Adrenal gland (tissue), 12 donors: ENCODE results near the gene RBM33. TPM values are rescaled to one million over a fixed set of nuclear protein-coding genes. Genes with fewer than 3 reads are reported as not detected.
"Not testable (repeated sequence)": the region's sequence is repeated elsewhere in the genome, so short reads cannot be mapped to it uniquely, and the experiment has no call there.

Experiments used
- DNase-seq, 7 donors: peaks; one replicate each; pipeline ENCODE4 v3.0.0-alpha.2; 2019 to 2020
- H3K27ac ChIP-seq, 5 donors: fragments of 200-600 bp; sonication (generic) in 4 of 5; 1 replicate in 3 of 5; 2 replicates in 2 of 5; pipeline versions ENCODE4 v1.5.1 to v1.8.0; 2016 to 2020; ENCODE audit warnings: mild to moderate bottlenecking in 1 of 5
- H3K27me3 ChIP-seq: fragments of 200-600 bp; 2 replicates; pipeline ENCODE4 v1.8.0; 2021
- H3K36me3 ChIP-seq, 2 donors: fragments of 200-600 bp; replicated peaks in 1 of 2; 1 replicate in 1 of 2; 2 replicates in 1 of 2; pipeline versions ENCODE4 v1.5.1 to v1.8.0; 2018 to 2022
- H3K4me1 ChIP-seq, 2 donors: fragments of 200-600 bp; replicated peaks in 1 of 2; 1 replicate in 1 of 2; 2 replicates in 1 of 2; pipeline versions ENCODE4 v1.5.1 to v1.8.0; 2018 to 2021
- H3K4me3 ChIP-seq, 4 donors: fragments of 200-600 bp; sonication (generic) in 3 of 4; one replicate each; pipeline ENCODE4 v1.5.1; 2016 to 2018
- H3K9me3 ChIP-seq, 3 donors: fragments of 200-600 bp; sonication (generic) in 1 of 3; replicated peaks in 1 of 3; 1 replicate in 2 of 3; 2 replicates in 1 of 3; pipeline versions ENCODE4 v1.5.1 to v1.8.0; 2016 to 2021
- POLR2A ChIP-seq, 2 donors: fragments of 450-650 bp; IDR thresholded peaks; one replicate each; pipeline ENCODE4 v1.6.1; 2017; ENCODE audit warnings: antibody characterized with exemption in 2 of 2, mild to moderate bottlenecking in 2 of 2, moderate library complexity in 1 of 2
- WGBS, 4 donors: extraction: QIAGEN DNeasy Blood & Tissue Kit in 2 of 4; methylation state at CpG; one replicate each; pipeline versions ENCODE4 v1.1.5 to v1.1.7; 2013 to 2017; 5-methylcytosine and 5-hydroxymethylcytosine counted together
- intact Hi-C, 2 donors: fragments of 100-400 bp; cut with DNase I; formaldehyde crosslinking; loops; one replicate each; pipeline versions ENCODE4 v1.14.1 to v1.15.0; 2022 to 2023
- polyA plus RNA-seq, 3 donors: library from polyadenylated mRNA; stranded (reverse); fragments of 200-250 nt in 2 of 3; fragments of 350-450 nt in 1 of 3; fragmentation: Illumina TruSeq in 1 of 3; extraction: RNeasy Lipid Tissue Mini Kit (QIAGEN cat#74804) in 1 of 3; gene quantifications; one replicate each; pipeline ENCODE4 v1.2.3, GENCODE V29; 2013 to 2014
- total RNA-seq, 9 donors: library from RNA; depleted of rRNA in 4 of 9; stranded (reverse); fragments of >200 nt in 4 of 9; fragments of 120-200 nt in 1 of 9; fragmentation: NEBNext Ultra II Directional in 1 of 9; extraction: Animal tissue kit (Norgen Biotek cat#: 25700) in 1 of 9; gene quantifications; one replicate each; pipeline versions ENCODE4 v1.1.0 to v1.2.4, GENCODE V29; 2013 to 2023
- TF ChIP-seq, protein P1 (sequence below), 6 experiments: fragments of 450-650 bp in 4 of 6; fragments of 200-600 bp in 2 of 6; sonication (generic) in 1 of 6; IDR thresholded peaks; 1 replicate in 5 of 6; 2 replicates in 1 of 6; pipeline versions ENCODE4 v1.5.1 to v1.8.0; 2016 to 2021; ENCODE audit warnings: antibody characterized with exemption in 6 of 6, mild to moderate bottlenecking in 2 of 6, moderate library complexity in 1 of 6
- donor health status: healthy with polysubstance abuse.
- donor health status: Bipolar disorder and iron deficiency.
- donor health status: DM: yes; HTN: yes; CAD: no.
- donor health status: DM: no; HTN: no; CAD: no.
- donor health status: DM: no; HTN: no; CAD: no.
- donor health status: DM: yes; HTN: yes; CAD: no.

The RBM33 gene
- total and polyA plus RNA-seq, 12 donors = 10.3 to 57.1 (median 36.9) TPM

DNA sequence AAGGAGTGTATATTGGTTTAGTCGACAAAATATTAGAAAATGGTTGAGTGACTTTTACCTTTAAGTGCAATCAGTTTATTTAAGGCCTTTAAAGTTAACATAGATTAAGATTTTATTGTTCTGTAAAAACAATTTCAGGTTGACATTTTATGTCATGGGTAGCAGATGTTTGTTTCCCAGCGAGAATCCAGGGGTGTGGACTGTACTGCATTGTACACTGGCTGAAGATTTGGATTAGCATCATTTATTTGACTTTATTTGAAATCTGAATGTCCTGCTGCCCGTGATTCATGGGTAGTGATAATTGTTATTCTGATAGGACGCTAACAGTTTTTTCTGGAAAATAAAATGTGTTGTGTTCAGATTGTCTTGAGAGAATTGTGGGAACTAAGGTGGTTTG lies 39.3 kb downstream of the RBM33 start:
- DNase-seq = no peak
- Histone ChIP-seq H3K36me3 (peaks cover 0 to 10% of the 10 kb centered on the region in 2 donors), H3K4me1 (no peaks in the 10 kb centered on the region), H3K4me3 (no peak overlapping the region), H3K27ac (no peak overlapping the region), H3K9me3 (no peaks in the 10 kb centered on the region), H3K27me3 (no peaks in the 10 kb centered on the region)
- 91 to 97% (median 93%) methylated on average over 4 of the region's 4 CpGs for WGBS, 4 donors
- no peak for TF ChIP-seq POLR2A (IDR thresholded peaks at IDR 0.05)
- TF ChIP-seq, protein P1, sequence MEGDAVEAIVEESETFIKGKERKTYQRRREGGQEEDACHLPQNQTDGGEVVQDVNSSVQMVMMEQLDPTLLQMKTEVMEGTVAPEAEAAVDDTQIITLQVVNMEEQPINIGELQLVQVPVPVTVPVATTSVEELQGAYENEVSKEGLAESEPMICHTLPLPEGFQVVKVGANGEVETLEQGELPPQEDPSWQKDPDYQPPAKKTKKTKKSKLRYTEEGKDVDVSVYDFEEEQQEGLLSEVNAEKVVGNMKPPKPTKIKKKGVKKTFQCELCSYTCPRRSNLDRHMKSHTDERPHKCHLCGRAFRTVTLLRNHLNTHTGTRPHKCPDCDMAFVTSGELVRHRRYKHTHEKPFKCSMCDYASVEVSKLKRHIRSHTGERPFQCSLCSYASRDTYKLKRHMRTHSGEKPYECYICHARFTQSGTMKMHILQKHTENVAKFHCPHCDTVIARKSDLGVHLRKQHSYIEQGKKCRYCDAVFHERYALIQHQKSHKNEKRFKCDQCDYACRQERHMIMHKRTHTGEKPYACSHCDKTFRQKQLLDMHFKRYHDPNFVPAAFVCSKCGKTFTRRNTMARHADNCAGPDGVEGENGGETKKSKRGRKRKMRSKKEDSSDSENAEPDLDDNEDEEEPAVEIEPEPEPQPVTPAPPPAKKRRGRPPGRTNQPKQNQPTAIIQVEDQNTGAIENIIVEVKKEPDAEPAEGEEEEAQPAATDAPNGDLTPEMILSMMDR (IDR thresholded peaks at IDR 0.05) = no peak
- intact Hi-C loops = no loop called here

DNA sequence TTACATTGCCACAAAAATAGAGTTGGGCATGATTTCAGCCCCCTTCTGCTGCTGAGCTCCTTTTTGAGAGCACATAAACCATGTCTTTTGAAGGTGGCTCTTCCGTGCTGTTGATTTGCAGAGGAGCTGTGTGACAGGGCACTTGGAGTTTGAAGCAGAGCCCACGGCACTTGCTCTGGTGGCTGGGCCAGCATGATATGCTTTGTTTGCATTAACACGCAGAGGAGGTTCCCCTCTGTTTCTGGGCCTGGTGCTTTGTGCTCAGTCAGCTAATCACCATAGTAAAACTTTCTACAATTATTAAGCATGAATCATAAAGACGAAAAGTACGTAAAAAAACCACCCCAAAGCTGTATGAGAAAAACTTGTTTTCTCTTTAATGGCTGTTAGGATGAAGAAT lies 40.1 kb downstream of the RBM33 start:
- TF ChIP-seq, protein P1 (IDR thresholded peaks at IDR 0.05) = no peak
- TF ChIP-seq POLR2A (IDR thresholded peaks at IDR 0.05) = no peak
- no peak overlapping the region for H3K4me3 ChIP-seq
- H3K27ac ChIP-seq = no peak overlapping the region
- DNase-seq = no peak
- H3K9me3 ChIP-seq = no peaks in the 10 kb centered on the region
- intact Hi-C loops = no loop called here
- H3K36me3 ChIP-seq = peaks cover 0 to 10% of the 10 kb centered on the region in 2 donors
- 72 to 95% (median 85%) methylated on average over 5 of the region's 5 CpGs for WGBS, 4 donors
- no peaks in the 10 kb centered on the region for H3K4me1 ChIP-seq
- no peaks in the 10 kb centered on the region for H3K27me3 ChIP-seq

DNA sequence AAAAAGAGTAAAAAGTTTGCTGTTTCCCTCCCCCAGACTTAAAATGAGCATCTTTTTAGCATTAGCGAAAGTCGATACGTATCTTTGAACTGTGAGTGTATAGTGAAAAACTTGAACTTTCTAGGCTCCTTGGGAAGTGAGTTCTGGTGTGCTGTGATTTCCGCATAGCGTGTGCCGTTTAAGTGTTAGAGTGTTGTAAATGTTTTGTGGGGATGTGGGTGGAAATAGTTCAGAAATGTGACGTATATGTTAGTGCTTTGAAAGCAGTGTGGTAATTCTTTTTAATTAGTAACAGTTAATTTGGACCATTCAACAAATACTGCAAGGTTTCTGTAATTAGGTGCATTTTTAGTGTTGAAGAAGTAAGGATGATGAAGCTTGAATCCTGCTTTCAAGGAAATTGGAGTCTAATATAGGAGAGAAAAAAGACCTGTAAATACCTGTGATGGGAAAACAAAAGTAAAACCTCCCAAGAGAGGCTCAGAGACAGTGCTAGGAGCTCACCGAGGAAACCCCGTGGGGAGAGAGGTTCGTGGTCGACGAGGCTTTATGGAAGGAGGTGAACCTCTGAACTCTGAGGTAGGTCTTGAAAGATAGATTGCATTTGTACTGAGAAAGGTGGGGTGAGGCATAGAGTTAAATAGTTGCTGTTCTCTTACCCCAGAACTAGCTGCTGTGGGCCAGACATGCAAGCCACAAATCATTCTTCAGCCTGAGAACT lies 40.8 kb downstream of the RBM33 start:
- no peaks in the 10 kb centered on the region for H3K4me1 ChIP-seq
- intact Hi-C loops = no loop called here
- no peak for DNase-seq
- no peak overlapping the region for H3K27ac ChIP-seq
- H3K4me3 ChIP-seq = no peak overlapping the region
- WGBS, 4 donors = 87 to 92% (median 90%) methylated on average over 12 of the region's 12 CpGs
- TF ChIP-seq, protein P1 (IDR thresholded peaks at IDR 0.05) = no peak
- peaks cover 0 to 10% of the 10 kb centered on the region in 2 donors for H3K36me3 ChIP-seq
- no peaks in the 10 kb centered on the region for H3K27me3 ChIP-seq
- no peaks in the 10 kb centered on the region for H3K9me3 ChIP-seq

- no peak for DNase-seq
- H3K9me3 ChIP-seq = no peaks in the 10 kb centered on the region
- TF ChIP-seq, protein P1 (IDR thresholded peaks at IDR 0.05) = no peak
- TF ChIP-seq POLR2A (IDR thresholded peaks at IDR 0.05) = no peak
- peaks cover 0 to 9% of the 10 kb centered on the region in 2 donors for H3K36me3 ChIP-seq
- WGBS, 4 donors = 94 to 100% (median 97%) methylated on average over 2 of the region's 2 CpGs
- intact Hi-C loops = no loop called here
- H3K4me3 ChIP-seq = no peak overlapping the region
- H3K4me1 ChIP-seq = no peaks in the 10 kb centered on the region
- H3K27ac ChIP-seq = no peak overlapping the region
- no peaks in the 10 kb centered on the region for H3K27me3 ChIP-seq
These were observed 41.3 kb downstream of the RBM33 start for GRCh38 chr7:155685791-155686160.

DNA sequence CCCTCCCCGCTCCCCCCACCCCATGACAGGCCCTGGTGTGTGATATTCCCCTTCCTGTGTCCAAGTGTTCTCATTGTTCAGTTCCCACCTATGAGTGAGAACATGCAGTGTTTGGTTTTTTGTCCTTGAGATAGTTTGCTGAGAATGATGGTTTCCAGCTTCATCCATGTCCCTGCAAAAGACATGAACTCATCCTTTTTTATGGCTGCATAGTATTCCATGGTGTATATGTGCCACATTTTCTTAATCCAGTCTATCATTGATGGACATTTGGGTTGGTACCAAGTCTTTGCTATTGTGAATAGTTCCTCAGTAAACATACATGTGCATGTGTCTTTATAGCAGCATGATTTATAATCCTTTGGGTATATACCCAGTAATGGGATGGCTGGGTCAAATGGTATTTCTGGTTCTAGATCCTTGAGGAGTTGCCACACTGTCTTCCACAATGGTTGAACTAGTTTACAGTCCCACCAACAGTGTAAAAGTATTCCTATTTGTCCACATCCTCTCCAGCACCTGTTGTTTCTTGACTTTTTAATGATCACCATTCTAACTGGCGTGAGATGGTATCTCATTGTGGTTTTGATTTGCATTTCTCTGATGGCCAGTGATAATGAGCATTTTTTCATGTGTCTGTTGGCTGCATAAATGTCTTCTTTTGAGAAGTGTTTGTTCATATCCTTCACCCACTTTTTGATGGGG lies 42.3 kb downstream of the RBM33 start:
- DNase-seq, H3K36me3 ChIP-seq, intact Hi-C loops, H3K27me3 ChIP-seq, H3K4me3 ChIP-seq, H3K9me3 ChIP-seq, H3K4me1 ChIP-seq, H3K27ac ChIP-seq: not testable (repeated sequence)
- WGBS, 4 donors = 50 to 79% (median 62%) methylated on average over 2 of the region's 2 CpGs

DNA sequence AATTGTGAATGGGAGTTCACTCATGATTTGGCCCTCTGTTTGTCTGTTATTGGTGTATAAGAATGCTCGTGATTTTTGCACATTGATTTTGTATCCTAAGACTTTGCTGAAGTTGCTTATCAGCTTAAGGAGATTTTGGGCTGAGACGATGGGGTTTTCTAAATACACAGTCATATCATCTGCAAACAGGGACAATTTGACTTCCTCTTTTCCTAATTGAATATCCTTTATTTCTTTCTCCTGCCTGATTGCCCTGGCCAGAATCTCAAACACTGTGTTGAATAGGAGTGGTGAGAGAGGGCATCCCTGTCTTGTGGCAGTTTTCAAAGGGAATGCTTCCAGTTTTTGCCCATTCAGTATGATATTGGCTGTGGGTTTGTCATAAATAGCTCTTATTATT lies 43.8 kb downstream of the RBM33 start:
- not testable (repeated sequence) for H3K27ac ChIP-seq, DNase-seq
- WGBS, 4 donors = 69 to 91% (median 85%) methylated on average over 2 of the region's 2 CpGs

DNA sequence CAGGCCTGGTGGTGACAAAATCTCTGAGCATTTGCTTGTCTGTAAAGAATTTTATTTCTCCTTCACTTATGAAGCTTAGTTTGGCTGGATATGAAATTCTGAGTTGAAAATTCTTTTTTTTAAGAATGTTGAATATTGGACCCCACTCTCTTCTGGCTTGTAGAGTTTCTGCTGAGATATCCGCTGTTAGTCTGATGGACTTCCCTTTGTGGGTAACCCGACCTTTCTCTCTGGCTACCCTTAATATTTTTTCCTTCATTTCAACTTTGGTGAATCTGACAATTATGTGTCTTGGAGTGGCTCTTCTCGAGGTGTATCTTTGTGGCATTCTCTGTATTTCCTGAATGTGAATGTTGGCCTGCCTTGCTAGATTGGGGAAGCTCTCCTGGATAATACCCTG lies 46.2 kb downstream of the RBM33 start:
- WGBS, 4 donors = 89 to 94% (median 91%) methylated on average over 3 of the region's 3 CpGs
- DNase-seq, H3K36me3 ChIP-seq, intact Hi-C loops, H3K9me3 ChIP-seq, H3K4me3 ChIP-seq, H3K27ac ChIP-seq, H3K27me3 ChIP-seq: not testable (repeated sequence)
- H3K4me1 ChIP-seq = peaks cover 6 to 12% of the 10 kb centered on the region in 2 donors

More for the DNA sequence above, 43.8 kb downstream of the RBM33 start:
- H3K4me1 ChIP-seq = peaks cover 6 to 12% of the 10 kb centered on the region in 2 donors
- H3K27me3 ChIP-seq, intact Hi-C loops, H3K4me3 ChIP-seq, H3K9me3 ChIP-seq, H3K36me3 ChIP-seq: not testable (repeated sequence)
